HG03558 (cell line): ENCODE data around the gene TET2.

Experiments
- ATAC-seq: cut with Tn5 transposase; IDR thresholded peaks from one replicate; pipeline ENCODE4 v1.9.1; 2021; ENCODE audit warnings: moderate number of reproducible peaks; ENCODE audit not compliant: unreplicated experiment; ENCODE audit errors: extremely low read depth

Gene TET2

GRCh38 chr4:105179539-105180401 is 33.1 kb downstream of the TET2 start:
- no peak for ATAC-seq

- ATAC-seq = no peak
These were observed 34.6 kb downstream of the TET2 start for GRCh38 chr4:105181259-105181658.

GRCh38 chr4:105182211-105182610 is 35.5 kb downstream of the TET2 start:
- ATAC-seq = no peak

- no peak for ATAC-seq
These were observed 37.8 kb downstream of the TET2 start for GRCh38 chr4:105184316-105184980.

- no peak for ATAC-seq
These were observed 40.1 kb downstream of the TET2 start for GRCh38 chr4:105186701-105187161.

- no peak for ATAC-seq
These were observed 43.4 kb downstream of the TET2 start for GRCh38 chr4:105189855-105190650.

- peak; percentile 40 for ATAC-seq
These were observed 45.0 kb downstream of the TET2 start for GRCh38 chr4:105191621-105192210.

- no peak for ATAC-seq
These were observed 45.8 kb downstream of the TET2 start for GRCh38 chr4:105192474-105192873.

- ATAC-seq = no peak
These were observed 46.2 kb downstream of the TET2 start for GRCh38 chr4:105192910-105193309.

GRCh38 chr4:105193536-105193935 is 46.9 kb downstream of the TET2 start:
- no peak for ATAC-seq

- ATAC-seq = peak; percentile 87
These were observed 47.9 kb downstream of the TET2 start for GRCh38 chr4:105194328-105195231.

GRCh38 chr4:105196523-105197145 is 50.0 kb downstream of the TET2 start:
- ATAC-seq = no peak

GRCh38 chr4:105197777-105198176 is 51.1 kb downstream of the TET2 start:
- ATAC-seq = no peak

GRCh38 chr4:105198541-105198940 is 51.9 kb downstream of the TET2 start:
- ATAC-seq = no peak

- ATAC-seq = no peak
These were observed 59.5 kb downstream of the TET2 start for GRCh38 chr4:105206214-105206613.

- no peak for ATAC-seq
These were observed 60.7 kb downstream of the TET2 start for GRCh38 chr4:105207386-105207785.

GRCh38 chr4:105208561-105208960 is 61.9 kb downstream of the TET2 start:
- ATAC-seq = no peak

GRCh38 chr4:105210916-105211315 is 64.2 kb downstream of the TET2 start:
- ATAC-seq = no peak
